ENCODE measurements around the gene SND1.

DNA sequence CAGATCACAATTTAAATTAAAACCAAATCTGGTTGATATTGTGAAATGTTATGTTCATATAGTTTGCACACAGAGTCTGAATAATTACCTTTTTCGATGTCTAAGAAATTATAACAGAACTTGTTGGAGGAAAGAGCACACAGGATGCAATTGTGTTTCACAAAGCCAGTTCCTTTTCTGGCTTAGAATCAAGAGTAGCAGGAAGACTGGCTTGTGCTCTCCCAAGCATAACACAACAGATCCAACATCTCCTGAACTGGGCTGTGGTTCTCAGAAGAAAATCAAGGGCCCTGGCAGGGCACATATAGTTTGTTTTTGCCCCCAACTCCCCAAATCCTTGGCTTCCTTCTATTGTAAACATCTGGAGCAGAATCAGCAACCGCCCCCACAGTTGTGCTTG lies 316.6 kb downstream of the SND1 start:
- TF ChIP-seq, protein P1, sequence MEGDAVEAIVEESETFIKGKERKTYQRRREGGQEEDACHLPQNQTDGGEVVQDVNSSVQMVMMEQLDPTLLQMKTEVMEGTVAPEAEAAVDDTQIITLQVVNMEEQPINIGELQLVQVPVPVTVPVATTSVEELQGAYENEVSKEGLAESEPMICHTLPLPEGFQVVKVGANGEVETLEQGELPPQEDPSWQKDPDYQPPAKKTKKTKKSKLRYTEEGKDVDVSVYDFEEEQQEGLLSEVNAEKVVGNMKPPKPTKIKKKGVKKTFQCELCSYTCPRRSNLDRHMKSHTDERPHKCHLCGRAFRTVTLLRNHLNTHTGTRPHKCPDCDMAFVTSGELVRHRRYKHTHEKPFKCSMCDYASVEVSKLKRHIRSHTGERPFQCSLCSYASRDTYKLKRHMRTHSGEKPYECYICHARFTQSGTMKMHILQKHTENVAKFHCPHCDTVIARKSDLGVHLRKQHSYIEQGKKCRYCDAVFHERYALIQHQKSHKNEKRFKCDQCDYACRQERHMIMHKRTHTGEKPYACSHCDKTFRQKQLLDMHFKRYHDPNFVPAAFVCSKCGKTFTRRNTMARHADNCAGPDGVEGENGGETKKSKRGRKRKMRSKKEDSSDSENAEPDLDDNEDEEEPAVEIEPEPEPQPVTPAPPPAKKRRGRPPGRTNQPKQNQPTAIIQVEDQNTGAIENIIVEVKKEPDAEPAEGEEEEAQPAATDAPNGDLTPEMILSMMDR (IDR thresholded peaks at IDR 0.05), result no peak
- TF ChIP-seq POLR2A (IDR thresholded peaks at IDR 0.05), result no peak

Data from right lobe of liver (tissue), 4 donors.